Fibroblast of skin of right quadriceps (primary cell): ENCODE measurements around the gene PGLYRP2.

Experiments
- DNase-seq: peaks from one replicate; pipeline ENCODE4 v3.0.0-alpha.2; 2013

The PGLYRP2 gene

DNA sequence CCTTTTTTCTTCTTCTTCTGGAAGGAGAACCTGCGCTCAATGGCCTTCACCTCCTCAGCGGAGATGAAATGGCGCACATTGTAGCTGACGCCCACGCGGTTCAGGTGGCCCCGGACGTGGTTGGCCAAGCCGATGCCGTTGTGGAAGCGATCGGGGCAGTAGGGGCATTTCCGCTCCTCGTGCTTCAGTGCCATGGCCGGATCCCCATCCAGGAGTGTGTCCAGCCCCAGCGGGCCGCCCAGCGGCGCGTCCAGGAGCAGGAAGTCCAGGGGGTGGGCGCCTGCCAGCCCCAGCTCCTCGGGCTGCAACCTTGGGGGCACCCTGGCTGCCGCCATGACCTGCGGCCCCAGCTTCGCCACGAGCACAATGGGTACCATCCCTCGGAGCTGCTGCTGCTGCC lies 40.7 kb downstream of the PGLYRP2 start:
- DNase-seq: no peak

DNA sequence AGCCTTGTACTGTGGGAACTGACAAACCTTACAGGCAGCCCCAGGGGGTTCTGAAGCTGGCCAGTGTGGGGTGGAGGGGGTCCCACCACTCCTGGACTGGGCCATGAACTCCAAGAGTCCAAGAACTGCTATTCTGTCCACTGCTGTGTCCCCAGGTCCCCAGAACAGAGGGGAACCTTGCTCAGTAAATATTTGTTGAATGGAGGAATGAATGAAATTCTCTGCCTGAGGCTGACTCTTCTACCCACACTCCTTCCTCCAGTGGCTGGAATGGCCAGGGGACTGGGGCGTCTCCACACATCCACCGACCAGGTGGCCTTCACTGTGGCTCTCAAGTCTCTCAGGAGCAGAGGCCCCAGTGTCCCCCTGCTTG lies 41.2 kb downstream of the PGLYRP2 start:
- no peak for DNase-seq

DNA sequence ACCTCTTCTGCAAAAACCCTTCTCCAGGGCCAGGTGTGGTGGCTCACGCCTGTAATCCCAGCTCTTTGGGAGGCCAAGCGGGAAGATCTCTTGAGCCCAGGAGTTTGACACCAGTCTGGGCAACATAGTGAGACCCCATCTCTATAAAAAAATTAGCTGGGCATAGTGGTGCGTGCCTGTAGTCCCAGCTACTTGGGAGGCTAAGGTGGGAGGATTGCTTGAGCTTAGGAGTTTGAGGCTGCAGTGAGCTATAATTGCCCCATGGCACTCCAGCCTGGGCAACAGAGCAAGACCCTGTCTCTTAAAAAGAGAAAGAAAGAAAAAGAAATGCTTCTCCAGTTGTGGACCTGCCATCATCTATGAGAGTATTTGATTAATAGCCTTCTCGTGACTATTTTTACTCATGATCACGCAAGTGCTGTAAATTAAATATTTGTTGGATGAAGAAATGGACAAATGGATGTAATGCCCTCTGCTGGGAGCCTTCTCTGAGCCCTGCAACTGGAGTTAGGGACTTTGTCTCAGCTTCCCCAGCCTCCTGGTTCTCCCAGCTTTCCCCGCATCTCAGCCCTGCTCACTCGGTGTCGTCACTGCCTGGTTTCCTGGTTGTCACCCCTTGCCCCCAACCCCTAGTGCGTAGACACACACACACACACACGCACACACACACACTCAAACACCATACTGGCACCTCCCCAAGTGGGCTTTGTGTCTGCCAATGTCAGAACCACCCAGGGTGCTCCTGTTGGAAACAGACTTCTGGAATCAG lies 41.8 kb downstream of the PGLYRP2 start:
- peak; percentile 43 for DNase-seq

DNA sequence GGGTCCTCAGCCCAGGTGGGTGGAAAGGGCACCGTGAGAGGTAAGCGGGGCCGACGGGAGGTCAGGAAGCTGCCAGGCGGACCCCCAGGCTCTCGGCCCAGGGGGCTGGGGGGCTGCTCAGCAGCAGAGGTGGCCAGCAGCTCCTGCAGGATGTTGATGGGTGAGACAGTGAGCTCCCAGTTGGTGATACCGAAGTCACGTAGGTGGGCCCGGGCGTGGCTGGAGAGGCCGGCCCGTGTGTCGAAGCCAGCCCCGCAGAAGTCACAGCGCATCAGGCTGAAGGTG lies 42.5 kb downstream of the PGLYRP2 start:
- DNase-seq: no peak

DNA sequence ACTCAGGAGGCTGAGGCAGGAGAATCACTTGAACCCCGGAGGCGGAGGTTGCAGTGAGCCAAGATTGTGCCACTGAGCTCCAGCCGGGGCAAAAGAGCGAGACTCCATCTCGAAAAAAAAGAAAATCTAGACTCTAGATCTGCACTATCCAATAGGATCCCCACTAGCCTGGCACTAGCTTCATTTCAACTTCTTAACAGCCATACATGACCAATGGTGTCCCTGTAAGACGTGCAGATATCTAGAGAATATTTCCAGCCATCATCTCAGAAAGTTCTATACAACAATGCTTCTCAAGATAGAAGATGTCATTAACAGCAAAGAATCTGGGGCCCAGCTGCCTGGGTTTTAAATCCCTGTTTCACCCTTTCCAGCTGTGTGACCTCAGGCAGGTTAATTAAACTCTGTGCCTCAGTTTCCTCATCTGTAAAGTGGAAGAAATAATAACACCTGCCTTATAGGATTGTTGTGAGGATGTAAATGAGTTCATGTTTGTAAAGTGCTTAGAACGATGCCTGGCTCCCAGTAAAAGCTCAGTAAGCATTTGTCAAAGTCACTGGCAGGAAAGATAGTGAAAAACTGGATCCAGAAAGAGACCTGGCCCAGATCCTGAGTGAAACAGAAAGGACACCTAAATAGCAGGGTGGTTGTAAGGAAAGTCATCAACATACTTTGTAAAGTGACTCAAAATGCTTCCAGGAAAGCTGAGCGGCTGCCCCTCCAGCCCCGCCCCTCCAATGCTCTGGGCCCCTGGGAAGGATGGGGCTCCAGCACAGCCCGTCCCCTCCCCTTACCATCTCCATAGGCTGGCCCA lies 43.1 kb downstream of the PGLYRP2 start:
- DNase-seq: no peak

DNA sequence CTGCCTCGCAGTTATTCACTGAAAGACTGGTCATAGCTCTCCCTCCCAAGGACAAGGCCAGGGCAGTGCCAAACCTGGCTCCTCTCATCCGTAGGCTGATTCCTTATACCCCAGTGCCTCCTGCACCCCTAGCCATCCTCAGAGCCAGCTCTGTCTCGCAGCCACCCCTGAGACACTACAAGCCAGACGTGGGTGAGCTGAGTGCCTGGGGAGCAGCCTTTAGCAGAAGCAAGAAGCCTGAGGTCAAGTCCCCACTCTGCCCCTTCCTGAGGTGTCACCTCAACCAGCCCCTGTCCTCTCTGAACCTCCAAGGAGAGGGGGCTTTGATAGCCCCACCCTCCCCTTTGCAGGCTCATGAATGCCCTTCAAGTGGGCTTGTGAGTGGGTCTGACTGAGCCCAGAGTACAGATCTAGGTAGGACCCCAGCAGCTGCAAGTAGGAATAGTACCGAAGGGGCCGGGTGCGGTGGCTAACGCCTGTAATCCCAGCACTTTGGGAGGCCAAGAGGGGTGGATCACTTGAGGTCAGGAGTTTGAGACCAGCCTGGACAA lies 45.7 kb downstream of the PGLYRP2 start:
- DNase-seq: no peak

DNA sequence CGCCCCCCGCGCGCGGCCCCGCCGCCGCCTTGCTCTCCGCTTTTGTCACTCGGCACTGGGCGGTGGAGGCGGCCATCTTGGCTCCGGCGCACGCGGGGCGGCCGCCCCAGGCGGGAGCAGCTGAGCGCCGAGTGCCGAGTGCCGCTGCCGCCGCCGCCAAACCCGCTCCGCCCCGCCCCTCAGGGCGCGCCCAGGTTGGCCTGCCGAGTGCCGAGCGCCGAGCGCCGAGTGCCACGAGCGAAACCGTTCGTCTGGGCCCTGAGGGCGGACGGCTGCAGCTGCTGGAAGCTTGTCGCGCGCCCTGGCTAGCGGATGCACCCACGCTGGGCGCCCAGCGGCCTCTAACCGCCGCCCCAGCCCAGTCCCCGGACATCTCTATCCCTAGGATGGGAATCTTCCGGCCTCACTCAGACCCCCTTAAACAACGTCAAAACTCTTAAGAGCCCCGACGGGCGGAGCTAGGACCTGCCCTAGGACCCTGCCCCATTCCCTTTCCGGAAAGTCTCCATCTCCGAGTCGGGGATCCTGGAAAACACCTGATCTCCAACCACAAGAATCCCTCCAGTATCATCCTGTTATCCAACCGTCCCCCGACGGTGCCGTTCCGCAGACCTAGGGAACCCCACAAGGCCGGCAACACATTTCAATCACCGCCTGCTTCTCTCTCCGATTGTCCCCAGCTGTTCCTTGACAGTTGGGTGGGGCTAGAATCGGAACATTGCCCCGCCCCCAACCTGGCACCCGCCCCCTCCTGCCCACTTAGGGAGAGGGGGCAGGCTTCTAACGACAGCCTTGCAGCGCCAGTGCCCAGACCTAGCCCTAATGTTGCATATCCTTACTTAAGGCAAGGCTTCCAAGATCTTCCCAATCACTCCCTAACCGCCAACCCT lies 46.4 kb downstream of the PGLYRP2 start:
- DNase-seq: peak; percentile 90

DNA sequence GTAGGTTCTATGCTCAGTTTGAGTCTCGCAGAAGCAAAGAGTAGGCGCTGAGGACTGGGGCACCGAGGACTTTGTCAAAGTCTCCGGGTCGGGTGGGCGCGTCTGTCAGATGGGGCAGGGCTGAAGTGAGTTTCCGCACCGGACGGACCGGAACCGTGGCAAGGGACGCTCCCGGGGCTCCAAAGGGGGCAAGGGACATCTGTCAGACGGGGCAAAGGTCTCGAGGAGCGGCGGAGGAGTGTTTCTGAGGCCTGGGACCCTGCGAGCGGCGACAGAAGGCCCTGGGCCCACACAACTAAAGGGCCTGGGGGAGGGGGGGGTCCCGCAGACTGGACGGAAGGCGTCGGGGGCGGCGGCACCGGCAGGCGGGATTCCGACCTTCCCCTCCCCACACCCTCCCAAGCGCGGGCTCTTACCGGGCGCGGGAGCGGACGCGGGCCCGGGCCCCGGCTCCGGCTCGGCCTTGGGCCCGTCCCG lies 47.2 kb downstream of the PGLYRP2 start:
- DNase-seq: no peak

DNA sequence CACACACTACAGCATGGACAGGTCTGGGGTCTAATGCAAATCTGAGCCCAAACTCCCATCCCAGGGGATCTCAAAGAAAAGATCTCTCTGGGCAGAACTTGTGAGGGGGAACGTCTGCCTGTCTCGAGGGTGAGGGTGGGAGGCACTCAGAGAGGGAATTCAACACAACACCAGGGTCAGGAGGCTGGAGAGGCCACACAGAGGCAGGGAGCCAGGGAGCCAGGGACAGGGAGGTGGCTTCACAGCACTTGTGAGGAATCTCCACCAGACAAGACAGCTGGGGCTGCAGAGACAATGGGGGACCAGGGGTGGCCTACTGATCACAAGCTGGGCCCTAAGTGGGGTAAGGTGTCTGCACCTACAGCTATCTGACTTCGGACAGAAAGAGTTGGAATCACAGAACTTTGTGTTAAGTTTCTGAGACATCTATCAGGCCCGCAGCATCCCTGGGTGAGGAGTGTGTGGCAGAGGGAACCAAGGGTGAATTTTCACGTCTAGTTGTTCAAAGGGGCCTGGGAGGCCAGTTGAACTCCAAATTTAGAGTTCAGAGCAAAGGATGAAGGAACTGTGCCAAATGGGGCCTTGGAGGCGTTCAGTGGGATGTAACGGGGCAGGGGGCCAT lies 47.8 kb downstream of the PGLYRP2 start:
- no peak for DNase-seq

DNA sequence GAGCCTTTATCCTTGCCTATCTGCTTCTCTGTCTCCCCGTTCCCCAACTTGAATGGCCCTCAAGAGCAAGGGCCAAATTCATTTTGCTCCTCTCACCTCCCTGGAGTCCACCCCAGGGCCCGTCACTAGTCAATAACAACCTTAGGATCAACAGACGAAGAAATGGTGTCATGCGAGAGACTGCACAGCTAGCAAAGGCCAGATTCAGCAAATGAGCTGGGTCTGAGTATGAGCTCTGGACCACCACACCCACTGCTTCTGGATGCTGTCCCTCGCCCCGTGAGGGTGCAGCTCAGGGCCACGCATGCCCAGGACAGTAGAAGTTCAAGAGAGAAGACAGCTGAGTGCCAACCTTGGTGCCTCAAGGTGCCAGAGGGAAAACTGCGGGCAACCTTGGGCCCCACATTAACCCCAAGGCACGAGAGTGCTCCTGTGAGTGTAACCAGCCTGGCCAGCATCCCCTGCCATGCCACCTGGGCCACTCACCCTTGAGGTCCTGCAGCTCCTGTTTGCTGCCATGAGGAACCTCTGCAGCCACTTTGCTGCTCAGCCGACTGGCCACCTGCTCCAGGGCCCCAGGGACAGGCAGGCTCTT lies 48.7 kb downstream of the PGLYRP2 start:
- no peak for DNase-seq

DNA sequence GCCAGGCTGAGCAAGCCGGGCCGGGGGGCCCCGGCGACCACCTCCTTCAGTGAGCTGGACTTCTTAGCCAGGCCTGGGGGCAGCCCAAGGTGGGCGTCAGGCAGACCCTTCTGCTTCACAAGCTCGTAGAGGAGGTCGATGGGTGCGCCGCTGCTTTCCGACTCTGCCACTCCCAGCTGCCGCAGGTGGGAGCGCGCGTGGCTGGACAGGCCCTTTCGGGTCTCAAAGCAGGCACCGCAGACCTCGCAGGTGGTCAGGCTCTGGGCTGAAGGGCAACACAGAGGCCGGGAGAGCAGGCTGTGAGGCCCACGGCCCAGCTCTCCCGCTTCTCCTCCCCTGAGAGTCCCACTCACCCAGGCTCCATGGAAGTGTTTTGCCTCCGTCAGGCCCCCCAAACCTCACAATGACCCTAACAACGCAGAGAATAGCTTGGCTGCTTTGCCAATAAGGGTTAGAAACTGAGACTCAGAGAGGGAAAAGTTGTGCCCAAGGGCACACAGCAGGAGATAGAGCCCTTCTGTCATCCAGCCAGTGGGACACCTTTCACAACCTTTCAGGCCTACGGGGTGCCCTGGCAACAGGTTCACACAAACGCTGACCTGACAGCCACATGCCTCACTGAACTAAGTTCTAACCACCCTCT lies 49.4 kb downstream of the PGLYRP2 start:
- no peak for DNase-seq

DNA sequence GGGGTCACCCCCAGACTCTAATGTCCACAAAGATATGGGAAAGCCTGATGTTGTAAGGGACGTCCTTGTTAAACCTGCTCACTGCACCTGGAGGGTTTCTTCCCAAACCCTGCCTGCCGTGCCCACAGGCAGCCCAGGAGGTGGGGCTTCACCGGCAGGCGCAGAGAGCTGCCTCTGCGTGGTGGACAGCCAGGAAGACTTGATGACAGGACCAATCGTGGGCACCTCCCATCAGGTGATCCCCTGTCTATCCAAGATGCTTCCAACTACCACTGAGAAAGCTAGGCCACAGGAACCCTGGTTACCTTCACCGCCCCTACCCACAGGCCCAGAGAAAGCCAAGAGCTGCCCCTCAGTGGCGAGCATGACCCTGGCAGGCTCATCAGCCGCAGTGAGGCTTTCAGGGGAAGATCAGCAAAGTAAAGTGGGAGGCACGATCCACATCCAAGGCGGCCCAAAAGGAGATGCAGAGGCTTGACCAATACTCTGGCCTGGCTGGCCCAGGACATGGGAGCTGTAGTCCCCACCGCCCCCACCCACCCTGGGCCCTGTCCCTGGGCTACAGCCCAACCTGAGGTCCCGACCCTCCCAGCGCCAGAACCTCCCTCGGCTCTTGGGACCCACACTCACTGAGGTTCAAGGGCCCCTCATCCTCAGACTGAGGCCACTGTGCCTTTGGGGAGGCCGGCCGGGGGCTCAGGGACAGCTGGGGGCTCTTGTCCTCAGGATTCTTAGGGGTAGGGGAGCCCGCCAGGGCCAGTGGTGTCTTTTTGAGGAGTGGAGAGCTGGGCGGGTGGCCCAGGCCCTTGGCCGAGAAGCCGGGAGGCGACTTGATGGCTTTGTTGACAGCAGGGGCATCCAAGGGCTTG lies 50.1 kb downstream of the PGLYRP2 start:
- no peak for DNase-seq

DNA sequence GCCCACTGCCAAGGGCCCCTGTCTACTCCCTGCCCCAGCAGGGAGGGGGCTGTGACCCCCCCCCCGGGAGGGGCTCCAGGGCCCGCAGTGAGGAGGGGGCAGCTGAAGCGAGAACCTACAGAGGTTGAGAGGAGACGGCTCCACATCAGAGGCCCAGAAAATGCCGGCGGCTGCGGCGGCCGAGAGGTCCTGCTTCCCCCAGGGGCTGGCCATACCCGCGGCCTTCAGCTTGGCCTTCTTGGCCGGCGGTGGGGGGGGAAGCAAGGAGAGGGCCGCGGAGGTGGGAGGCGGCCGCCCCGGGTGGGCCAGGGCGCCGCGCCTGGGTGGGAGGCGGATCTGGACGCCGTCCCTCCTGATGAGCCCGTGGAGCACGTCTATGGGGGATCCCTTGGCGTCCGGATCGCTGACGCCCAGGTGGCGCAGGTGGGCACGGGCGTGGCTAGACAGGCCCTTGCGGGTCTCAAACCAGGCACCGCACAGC lies 51.3 kb downstream of the PGLYRP2 start:
- no peak for DNase-seq

DNA sequence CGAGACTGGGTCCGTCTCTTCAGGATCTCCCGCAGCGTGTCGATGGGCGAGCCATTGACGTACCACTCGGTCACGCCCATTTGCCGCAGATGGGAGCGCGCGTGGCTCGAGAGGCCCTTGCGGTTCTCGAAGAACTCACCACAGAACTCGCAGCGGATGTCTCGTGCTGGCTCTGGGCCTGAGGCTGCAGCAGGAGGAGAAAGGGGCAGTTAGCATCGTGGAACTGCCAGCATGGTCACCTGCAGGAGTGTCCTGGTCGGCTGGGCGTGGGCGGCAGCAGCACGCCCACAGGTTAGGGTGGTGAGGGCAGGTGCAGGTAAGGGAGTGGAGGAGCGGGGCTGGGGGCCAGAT lies 52.0 kb downstream of the PGLYRP2 start:
- DNase-seq: no peak

DNA sequence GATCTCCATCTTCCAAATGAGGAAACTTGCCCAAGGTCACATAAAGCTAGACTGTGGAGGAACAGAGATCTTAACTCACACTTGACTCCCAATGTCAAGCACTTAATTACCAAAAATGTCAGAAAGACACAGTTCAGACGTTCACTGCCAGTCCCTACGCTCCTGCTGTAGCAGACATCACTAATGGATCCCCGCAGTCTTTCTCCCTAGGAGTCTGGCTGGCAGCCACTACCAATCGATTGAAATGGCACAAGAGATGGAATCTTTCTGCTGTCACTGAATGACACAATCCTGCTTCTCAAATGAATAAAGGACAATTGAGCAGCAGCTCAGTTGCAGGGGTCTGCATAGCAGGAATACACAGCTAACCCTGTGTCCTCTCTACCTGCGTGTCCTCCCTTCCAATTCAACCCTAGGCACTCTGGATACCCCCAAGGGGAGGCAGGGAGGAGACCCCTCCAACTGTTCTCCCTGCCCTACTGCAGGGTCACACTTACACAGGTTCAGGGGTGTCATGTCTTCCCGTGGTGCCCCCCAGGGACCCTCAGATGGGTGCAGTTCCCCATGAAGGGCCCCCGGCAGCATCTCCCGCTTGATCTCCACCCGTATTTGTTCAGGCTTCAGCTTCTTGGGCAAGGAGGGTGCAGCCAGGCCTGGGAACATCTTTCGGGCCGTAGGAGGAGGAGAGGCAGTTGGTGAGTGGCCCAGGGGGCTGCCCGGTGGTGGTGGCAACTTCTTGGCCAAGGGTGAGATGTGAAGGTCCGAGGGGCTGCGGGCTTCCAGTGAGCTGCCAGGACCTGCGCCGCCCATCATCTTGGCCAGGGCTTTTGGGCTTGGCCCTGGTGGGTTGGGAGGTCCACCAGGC lies 52.6 kb downstream of the PGLYRP2 start:
- no peak for DNase-seq

DNA sequence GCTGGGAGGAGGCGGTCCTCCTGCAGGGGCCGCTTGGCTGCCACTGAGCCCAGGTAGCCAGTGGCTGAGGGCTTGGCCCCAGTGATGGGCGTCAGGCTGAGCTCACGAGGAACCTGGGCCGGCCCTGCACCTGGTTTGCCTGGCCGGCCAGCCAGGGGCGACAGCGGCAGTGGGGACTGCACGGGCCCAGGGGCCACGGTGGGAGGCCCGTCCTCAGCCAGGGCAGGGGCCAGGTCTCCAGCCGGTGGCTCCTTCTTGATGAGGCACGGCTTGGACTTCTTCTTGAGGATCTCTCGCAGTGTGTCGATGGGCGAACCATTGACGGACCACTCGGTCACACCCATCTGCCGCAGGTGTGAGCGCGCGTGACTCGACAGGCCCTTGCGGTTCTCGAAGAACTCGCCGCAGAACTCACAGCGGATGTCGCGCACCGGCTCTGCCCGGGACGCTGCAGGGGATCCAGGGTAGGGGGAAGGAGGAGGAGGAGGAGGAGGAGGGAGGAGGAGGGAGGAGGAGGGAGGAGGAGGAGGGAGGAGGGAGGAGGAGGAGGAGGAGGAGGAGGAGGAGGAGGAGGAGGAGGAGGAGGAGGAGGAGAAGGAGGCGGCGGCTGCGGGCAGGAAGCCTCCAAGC lies 53.9 kb downstream of the PGLYRP2 start:
- DNase-seq: no peak

DNA sequence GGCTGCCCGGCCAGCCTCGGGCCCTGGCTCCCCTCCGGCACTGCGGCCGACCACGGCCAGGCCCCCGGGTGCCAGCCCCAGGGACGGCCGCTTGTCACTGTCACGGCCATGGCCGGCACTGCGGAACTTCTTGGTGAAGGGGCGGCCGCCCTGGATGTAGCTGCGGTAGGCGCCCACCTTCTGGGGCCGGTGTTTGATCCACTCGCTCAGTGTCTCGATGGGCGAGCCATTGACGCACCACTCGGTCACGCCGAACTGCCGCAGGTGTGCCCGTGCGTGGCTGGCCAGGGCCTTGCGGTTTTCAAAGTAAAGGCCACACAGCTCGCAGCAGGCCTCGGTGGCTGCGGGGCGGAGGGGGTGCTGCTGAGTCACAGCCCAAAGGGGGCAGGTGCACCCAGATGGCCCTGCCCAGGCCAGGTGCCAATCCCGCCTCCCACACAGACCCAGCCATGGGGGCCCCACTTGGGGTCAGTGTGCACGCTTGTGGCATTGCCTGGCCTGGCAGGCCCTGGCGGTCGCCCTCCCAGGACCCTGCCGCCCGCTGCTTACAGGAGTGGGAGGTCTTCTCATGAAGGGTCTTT lies 54.5 kb downstream of the PGLYRP2 start:
- DNase-seq: no peak

DNA sequence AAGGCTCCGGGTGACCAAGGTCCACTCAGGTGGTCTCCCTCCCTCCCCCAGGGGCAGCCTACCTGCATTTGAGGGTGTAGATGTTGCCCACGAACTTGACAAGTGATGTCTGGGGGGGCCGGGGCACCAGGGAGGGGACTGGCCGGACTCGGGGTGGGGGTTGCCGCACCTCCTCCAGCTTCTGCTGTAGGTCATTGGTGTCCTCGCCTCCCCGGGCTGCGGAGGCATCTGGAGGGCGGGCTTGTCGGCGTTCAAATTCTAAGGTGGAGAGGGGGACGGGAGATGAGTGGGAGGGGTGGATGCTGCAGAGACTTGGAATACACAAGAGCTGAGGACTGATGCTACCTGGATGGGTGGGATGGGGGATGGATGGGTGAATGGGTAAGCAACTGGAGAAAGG lies 55.2 kb downstream of the PGLYRP2 start:
- DNase-seq: no peak

DNA sequence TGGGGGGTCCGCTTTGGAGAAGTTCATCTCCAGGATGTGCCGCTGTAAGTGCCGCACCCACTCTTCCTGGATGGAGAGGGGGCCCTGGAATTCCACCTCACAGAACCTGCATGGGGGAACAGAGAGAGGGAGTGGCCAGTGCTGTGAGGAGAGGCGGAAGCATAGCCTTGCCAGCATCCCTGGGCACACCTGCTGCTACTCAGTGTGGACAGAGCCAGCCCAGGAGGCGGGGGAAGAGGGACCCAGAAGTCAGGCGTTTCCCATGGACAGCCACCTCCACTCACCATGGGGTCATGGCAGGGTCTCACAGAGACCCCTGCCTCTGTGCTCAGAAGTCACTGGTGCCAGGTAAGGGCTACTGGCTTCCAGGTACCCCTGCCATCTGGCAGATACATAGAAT lies 56.2 kb downstream of the PGLYRP2 start:
- no peak for DNase-seq
